HG03108 (cell line): Measurements from ENCODE around the gene TBC1D12.
A peak's percentile ranks its signal among the peaks of the same experiment; 100 is the strongest.
"Not testable (repeated sequence)": the region's sequence is repeated elsewhere in the genome, so short reads cannot be mapped to it uniquely, and the experiment has no call there.

Source experiments
- ATAC-seq: cut with Tn5 transposase; IDR thresholded peaks from one replicate; pipeline ENCODE4 v1.9.1; 2021; ENCODE audit warnings: moderate library complexity; ENCODE audit not compliant: unreplicated experiment

TBC1D12 gene

GRCh38 chr10:94533027-94533426 is 130.7 kb downstream of the TBC1D12 start:
- ATAC-seq: no peak

GRCh38 chr10:94542282-94542681 is 139.9 kb downstream of the TBC1D12 start:
- not testable (repeated sequence) for ATAC-seq

DNA sequence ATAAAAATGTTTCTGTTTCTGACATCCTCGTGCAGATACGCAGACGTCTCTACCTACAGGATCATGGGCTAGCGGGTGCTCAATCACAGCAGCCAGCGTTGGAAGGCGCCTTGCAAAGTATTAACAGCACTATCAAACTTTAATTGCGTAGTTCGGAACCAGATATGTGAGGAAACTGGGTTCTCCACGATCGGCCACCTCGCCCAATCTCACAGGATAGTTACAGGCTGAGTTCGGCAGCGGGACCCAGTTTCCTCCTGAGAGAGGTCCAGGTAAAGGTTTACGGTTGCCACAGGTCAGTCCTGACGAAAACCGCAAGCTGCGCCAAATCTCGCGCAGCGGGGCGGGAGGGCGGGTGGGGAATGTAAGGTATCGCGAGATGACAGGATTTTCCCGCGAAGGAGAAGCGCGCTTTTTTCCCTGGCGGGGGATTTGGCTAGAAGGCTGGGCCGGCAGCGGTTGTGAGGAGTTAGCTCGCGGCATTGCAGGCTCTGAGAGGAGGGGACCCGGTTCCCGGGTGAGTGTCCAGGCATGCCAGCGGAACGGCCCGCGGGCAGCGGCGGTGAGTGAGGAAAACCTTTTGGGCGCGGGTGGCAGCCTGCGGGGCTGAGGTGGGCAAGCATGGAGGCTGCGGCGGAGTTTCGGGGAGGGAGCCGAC is 143.2 kb downstream of the TBC1D12 start, which contains the start of gene HELLS:
TSS of gene HELLS (plus strand) at position 398 of the 658 bp plus-strand sequence. CDS start at position 532, 134 bp downstream.
- peak; percentile 75 for ATAC-seq

GRCh38 chr10:94546049-94546900 is 143.9 kb downstream of the TBC1D12 start:
- peak; percentile 4 for ATAC-seq

DNA sequence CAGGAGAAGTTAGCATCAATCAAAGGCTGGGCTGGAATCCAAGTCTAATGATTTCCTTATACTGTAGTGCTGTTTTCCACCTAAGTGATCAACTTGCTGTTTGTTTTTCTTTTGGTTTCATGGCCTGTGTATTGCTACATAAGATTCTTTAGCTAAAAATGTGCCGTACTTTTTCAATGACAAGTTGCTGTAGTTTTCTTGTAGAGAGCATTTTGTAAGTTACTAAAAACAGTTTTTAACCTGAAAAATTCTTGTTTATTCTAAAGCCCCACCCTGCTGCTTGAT is 144.5 kb downstream of the TBC1D12 start:
- ATAC-seq: no peak

GRCh38 chr10:94549221-94549620 is 146.9 kb downstream of the TBC1D12 start:
- ATAC-seq: no peak

DNA sequence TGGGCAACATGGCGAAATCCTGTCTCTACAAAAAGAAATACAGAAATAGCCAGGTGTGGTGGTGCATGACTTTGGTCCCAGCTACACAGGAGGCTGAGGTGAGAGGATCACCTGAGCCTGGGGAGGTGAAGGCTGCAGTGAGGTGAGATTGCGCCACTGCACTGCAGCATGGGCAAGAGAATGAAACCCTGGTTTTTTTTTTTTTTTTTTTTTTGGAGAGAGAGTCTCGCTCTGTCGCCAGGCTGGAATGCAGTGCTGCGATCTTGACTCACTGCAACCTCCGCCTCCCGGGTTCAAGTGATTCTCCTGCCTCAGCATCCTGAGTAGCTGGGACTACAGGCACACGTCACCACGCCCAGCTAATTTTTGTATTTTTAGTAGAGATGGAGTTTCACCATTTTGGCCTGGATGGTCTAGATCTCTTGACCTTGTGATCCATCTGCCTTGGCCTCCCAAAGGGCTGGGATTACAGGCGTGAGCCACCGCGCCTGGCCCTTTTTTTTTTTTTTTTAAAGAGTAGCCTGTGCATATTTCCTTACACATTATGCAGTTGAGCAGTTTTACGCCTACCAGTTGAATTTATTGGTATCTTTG is 165.5 kb downstream of the TBC1D12 start:
- not testable (repeated sequence) for ATAC-seq

GRCh38 chr10:94571081-94571480 is 168.7 kb downstream of the TBC1D12 start:
- no peak for ATAC-seq

DNA sequence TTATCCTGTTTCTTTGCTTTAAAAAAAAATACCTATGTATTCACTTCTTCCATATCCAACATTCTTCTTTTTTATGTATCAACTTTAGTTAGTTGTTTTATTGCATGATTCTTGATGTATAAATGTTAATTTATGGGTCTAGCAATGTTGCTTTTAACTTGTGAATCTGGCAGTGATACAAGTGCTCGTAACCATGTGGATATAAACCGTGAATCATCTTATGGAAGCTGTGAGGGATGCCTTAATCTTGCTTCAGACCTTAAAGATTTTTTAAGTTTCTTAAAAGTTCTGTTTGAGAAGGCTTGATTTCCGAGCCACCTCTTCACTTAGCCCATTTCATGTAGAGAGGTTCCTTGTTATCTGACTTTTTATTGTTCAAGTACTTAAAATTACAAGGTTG is 169.2 kb downstream of the TBC1D12 start:
- ATAC-seq: no peak

DNA sequence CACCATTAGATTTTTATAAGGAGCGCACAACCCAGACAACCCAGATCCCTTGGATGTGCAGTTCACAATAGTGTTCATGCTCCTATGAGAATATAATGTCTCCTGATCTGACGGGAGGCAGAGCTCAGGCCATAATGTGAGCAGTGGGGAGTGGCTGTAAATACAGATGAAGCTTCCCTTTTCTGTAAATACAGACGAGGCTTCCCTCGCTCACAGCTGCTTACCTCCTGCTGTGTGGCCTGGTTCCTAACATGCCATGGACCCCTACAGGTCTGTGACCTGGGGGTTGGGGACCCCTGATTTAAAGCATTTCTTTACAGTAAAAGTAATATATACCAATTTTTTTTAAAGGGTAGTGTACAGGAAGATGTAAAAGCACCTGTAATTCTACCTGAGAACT is 176.4 kb downstream of the TBC1D12 start:
- ATAC-seq: no peak

GRCh38 chr10:94583124-94583523 is 180.8 kb downstream of the TBC1D12 start:
- no peak for ATAC-seq
